ENCODE data around the gene PAQR7. TPM values are rescaled to one million over a fixed set of nuclear protein-coding genes. Genes with fewer than 3 reads are reported as not detected.
A peak's percentile ranks its signal among the peaks of the same experiment; 100 is the strongest.

The PAQR7 gene
- total RNA-seq, 1 experiment from 2014 or later, result 2.1 TPM

- Histone ChIP-seq H3K4me3 (no peak overlapping the region), H3K27ac (no peak overlapping the region), H3K9me3 (replicated peaks) (no peaks in the 10 kb centered on the region), H3K36me3 (peaks cover 5% of the 10 kb centered on the region), H3K4me1 (peaks cover 16% of the 10 kb centered on the region), H3K27me3 (no peaks in the 10 kb centered on the region)
- DNase-seq, result no peak
Observed at GRCh38 chr1:25815208-25816111, 60.0 kb downstream of the PAQR7 start.

DNA sequence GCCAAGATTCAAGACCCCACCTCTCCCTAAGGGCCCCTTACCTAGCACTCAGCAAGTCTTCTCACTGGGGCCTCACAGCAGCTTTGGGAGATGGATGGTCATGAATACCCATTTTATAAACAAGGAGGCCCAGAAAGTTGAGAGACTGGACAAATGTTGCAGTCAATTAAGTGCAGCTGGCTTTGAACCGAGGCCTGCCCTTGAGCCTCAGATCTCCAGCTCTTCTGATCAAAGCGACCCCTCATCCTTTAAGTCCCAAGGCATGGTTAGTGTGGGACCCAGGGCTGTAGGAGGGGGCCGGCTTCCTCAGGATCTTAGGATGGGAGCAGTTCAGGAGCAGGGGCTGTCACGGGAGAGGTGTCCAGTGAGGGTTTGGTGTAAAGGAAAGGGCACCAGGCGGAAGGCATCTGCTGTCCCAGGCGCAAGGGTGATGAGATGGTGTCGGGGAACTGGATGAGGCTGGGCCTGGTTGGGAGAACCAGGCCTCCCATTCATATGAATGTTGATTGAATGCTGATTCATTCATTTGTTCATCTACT lies 60.9 kb downstream of the PAQR7 start:
- H3K27me3 ChIP-seq, result no peaks in the 10 kb centered on the region
- no peak overlapping the region for H3K27ac ChIP-seq
- no peak overlapping the region for H3K4me3 ChIP-seq
- H3K4me1 ChIP-seq, result peaks cover 16% of the 10 kb centered on the region
- DNase-seq, result peak in 1 of 2 experiments; percentile 55
- H3K9me3 ChIP-seq (replicated peaks), result no peaks in the 10 kb centered on the region
- H3K36me3 ChIP-seq, result peaks cover 5% of the 10 kb centered on the region

- DNase-seq, result no peak
- no peak overlapping the region for H3K4me3 ChIP-seq
- peaks cover 5% of the 10 kb centered on the region for H3K36me3 ChIP-seq
- H3K27me3 ChIP-seq, result no peaks in the 10 kb centered on the region
- H3K9me3 ChIP-seq (replicated peaks), result no peaks in the 10 kb centered on the region
- H3K4me1 ChIP-seq, result peaks cover 14% of the 10 kb centered on the region
- H3K27ac ChIP-seq, result no peak overlapping the region
Observed at GRCh38 chr1:25813734-25814471, 61.6 kb downstream of the PAQR7 start.

- Histone ChIP-seq H3K4me1 (peaks cover 7% of the 10 kb centered on the region; the same call in 1 of the 2 replicates), H3K27me3 (no peaks in the 10 kb centered on the region), H3K9me3 (replicated peaks) (no peaks in the 10 kb centered on the region), H3K4me3 (no peak overlapping the region), H3K36me3 (peaks cover 5% of the 10 kb centered on the region), H3K27ac (no peak overlapping the region)
- no peak for DNase-seq
Observed at GRCh38 chr1:25813071-25813733, 62.3 kb downstream of the PAQR7 start.

Other genes with a start within 250 kb of the PAQR7 start
- gene SELENON, start 75.5 kb downstream of the PAQR7 start, total RNA-seq (2014; rRNA removed; shearing (Covaris generic)), result 63.1 and 64.3 TPM in 2 replicates
- gene MTFR1L, start 55.8 kb downstream of the PAQR7 start, total RNA-seq (2014; rRNA removed; shearing (Covaris generic)), result 47.9 and 49.9 TPM in 2 replicates
- gene AUNIP, start 16.3 kb downstream of the PAQR7 start, total RNA-seq (2014; rRNA removed; shearing (Covaris generic)), result 28.9 and 34.3 TPM in 2 replicates
- gene STMN1, start 30.7 kb upstream of the PAQR7 start, total RNA-seq (2014; rRNA removed; shearing (Covaris generic)), result 1,028 and 1,091 TPM in 2 replicates
- gene PAFAH2, start 122.4 kb upstream of the PAQR7 start, total RNA-seq (2014; rRNA removed; shearing (Covaris generic)), result 3.8 and 4.0 TPM in 2 replicates
- 32.7 and 38.7 TPM in 2 replicates for gene EXTL1, start 146.1 kb upstream of the PAQR7 start, total RNA-seq (2014; rRNA removed; shearing (Covaris generic))
- gene SLC30A2, start 170.4 kb upstream of the PAQR7 start, total RNA-seq (2014; rRNA removed; shearing (Covaris generic)), result 0.08 and 0.26 TPM in 2 replicates
- gene TRIM63, start 191.9 kb upstream of the PAQR7 start, total RNA-seq (2014; rRNA removed; shearing (Covaris generic)), result not detected in 2 replicates
- 8.1 and 8.7 TPM in 2 replicates for gene PDIK1L, start 236.1 kb upstream of the PAQR7 start, total RNA-seq (2014; rRNA removed; shearing (Covaris generic))

All from SJCRH30 (cell line).